HG02852 (cell line): ENCODE results near the gene KNDC1.
"Not testable (repeated sequence)": the region's sequence is repeated elsewhere in the genome, so short reads cannot be mapped to it uniquely, and the experiment has no call there.

ENCODE experiments used
- ATAC-seq: cut with Tn5 transposase; IDR thresholded peaks from one replicate; pipeline ENCODE4 v1.9.1; 2021; ENCODE audit warnings: mild to moderate bottlenecking, moderate library complexity; ENCODE audit not compliant: unreplicated experiment

The KNDC1 gene

DNA sequence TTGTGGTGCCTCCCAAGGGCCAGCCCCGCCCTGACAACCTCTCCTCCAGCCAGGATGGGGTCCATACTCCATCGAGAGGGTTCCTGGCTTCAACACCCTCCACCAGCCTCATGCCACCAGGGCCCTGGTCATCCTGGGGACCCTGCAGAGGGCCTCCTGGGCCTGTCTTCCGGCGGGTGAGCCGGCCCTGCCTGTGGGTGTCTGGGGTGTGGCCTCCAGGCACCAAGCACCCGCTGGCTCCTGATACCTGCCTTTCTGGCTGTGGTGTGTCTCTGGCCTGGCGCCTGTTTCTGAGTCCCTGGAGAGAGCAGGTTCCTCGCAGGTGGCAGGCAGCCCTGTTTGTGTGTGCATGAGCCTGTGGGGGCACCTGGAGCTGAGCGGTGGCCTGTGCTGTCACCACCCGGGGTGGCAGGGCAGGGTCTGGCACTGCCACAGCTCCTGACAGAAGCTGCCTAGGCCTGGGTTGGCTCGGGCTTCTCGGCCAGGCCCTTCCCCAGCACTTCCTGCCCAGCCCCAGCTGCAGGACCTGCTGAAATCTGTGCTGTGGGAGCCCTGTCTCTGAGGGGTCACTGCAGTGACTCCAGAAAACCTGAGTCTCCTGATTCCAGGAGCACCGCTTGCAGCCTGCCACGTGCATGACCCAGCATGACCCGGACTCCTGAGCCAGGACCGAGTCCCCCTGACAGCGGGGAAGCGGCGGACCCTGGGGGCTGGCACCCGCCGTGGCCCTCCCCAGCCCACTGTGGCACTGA is 98.2 kb downstream of the KNDC1 start:
- ATAC-seq, result no peak

DNA sequence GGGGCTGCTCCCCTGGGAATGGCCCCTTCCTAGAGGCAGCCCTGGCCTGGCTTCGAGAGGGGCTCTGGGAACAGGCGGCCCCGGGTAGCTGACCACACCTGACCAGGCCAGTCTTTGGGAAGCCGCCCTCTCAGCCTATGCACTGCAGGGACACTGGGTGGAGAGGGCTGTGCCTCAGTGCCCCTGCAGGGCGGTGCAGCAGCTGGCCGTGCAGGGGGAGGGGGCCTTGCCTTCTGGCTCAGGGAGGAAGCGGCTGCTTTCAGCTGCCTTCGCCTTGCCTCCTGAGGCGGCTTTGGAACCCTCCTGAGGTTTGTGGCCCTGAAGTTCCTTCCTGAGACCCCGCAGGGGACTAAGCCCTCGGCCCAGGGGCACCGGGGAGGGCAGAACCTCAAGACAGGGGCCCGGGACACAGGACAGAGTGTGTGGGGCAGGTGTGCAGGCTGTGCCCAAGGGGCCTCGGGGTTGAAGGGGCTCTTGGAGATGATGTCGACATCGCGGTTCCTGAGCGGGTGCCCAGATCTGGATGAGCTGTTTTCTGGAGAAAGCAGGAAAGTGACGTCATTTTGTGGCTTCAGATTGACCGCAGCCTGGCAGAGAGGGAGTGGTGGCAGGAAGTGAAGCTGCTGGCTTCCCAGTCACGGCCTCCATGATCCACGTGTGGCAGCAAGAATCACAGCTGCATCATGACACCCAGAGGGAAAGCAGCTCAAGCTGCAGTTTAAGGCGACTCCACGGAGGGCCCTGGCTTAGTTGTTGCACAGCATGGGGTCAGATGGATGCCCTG is 99.0 kb downstream of the KNDC1 start:
- ATAC-seq, result no peak

DNA sequence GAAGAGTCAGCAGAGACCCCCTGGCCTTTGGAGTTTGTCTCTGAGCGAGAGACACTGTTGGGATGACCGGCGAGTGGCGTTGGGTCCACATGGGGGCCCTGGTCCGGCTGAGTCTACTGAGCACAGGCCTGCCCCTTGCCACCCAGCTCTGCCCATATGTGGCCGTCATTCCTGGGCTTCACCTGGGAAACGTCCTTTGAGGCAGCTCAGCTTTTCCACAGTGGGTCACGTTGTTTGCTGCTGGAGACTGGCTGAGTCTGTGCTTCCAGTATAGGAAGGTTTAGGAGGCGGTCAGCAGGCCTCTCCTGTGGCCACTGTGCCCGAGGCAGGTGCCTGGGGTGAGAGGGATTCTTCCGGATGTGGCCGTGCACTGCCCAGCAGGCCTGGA is 99.6 kb downstream of the KNDC1 start:
- no peak for ATAC-seq

DNA sequence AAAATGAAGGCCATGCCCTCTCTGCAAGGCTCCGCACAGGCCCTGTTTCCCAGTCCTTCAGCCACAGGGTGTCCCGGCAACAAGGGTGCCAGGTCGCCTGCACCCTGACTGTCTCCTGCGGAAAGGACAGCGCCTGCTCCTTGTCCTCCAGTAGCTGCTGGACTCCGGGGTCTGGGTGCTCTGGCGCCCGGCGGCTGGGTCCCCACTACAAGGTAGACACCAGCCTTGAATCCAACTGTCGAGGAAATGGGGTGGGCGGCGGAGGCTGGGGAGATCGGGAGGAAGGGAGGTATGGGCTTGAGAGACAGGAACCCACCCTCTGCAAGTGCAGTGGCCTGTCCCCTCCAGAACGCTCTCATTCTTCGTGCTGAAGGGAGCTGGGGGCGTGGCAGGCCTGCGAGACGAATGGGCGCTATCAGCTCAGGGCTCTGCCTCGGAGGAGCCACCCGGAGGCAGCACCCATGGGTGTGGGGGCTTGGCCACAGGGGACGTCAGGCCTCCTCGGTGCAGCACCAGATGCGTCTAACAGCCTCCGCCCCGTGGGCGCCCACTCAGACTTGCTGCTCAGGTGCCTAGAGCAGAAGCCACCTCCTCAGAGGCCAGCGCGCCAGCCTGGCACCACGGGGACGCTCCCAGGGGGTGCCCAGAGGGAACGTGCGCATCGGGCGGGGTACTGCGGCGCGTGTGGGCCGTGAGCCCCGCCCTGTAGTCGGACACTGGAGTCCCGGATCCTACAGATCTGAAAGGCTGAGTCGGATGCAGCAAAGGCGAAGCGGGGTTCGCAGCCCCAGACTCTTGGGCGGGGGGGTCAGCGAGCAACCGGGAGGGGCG is 101.1 kb downstream of the KNDC1 start:
- ATAC-seq, result peak; percentile 37

DNA sequence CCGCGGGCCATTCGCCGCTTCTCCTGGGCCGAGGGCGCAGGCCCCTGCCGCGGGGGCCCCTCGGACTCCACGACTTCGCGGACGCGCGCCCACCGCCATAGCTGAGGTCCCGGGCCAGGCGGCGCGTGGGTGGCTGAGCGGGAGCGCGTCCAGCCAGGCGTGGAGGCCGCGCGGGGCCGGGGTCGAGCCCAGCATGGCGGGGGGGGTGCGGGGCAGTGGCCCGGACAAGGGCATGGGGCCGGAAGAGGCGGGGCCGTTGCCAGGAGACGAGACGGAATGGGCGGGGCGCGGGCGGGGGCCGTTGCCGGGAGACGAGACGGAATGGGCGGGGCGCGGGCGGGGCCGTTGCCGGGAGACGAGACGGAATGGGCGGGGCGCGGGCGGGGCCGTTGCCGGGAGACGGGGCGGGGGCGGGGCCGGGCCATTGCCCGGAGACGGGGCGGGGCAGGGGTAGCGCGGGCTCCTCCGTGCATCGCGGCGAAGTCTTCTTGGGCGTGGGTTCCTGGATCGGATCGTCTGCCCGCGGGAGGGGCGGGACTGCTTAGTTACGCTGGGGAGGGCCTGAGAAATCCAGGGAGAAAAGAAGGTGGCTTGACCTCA is 101.8 kb downstream of the KNDC1 start:
- peak; percentile 60 for ATAC-seq

DNA sequence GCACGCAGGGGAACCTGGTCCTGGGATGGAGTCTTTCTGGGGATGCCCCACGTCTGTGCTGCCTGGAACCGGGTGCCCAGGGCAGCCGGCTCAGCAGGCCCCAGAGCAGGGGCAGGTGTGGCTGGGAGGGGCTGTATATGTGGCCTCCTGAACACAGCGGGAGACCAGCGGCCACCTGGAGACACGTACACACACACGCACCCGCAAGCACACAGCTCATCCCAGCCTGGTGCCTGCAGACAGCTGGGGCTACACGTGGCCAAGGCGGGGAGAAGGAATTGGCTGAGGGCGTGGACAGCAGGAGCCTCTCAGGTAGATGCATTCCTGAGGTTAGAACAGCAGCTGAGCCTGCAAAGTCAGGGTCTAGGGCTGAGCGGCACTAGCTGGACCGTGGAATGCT is 102.7 kb downstream of the KNDC1 start:
- ATAC-seq, result no peak

DNA sequence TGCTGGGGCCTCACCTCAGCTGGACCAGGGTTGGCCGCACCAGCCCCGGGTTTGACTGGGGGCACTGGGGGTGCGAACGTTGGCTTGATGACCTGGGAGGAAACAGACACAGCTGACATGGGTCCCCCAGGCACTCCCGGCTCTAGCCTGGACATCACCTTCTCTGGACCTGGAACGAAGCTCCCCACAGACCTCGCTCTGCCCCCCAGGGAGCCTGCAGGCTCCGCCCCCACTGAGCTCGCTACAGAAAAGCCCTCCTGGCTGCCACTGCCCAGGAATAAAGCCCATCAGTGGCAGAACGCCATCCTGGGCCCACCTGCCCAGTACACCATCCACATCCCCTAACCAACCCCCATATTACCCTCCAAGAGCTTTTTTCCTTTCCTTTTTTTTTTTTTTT is 103.7 kb downstream of the KNDC1 start:
- ATAC-seq, result no peak

DNA sequence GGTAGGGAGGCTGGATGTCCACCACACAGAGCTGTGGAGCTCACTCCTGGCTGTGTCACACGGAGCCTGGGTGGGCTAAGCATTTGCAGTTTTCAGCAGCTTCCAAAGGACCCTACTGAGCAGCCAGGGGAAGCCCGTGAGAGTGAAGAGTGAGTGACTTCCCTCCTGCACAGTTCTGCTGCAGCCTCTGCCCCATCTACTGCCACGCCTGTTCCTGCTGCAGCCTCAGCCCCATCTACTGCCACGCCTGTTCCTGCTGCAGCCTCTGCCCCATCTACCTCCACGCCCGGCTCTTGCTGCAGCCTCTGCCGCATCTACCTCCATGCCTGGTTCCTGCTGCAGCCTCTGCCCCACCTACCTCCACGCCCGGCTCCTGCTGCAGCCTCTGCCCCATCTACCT is 104.4 kb downstream of the KNDC1 start:
- ATAC-seq, result no peak

DNA sequence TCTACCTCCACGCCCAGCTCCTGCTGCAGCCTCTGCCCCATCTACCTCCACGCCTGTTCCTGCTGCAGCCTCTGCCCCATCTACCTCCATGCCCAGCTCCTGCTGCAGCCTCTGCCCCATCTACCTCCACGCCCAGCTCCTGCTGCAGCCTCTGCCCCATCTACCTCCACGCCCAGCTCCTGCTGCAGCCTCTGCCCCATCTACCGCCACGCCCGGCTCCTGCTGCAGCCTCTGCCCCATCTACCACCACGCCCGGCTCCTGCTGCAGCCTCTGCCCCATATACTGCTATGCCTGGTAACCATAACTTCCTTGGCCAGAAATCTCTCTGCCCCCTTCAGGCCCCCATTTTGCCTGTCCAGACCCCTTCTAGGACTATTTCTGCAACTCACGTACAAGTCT is 105.0 kb downstream of the KNDC1 start:
- not testable (repeated sequence) for ATAC-seq

DNA sequence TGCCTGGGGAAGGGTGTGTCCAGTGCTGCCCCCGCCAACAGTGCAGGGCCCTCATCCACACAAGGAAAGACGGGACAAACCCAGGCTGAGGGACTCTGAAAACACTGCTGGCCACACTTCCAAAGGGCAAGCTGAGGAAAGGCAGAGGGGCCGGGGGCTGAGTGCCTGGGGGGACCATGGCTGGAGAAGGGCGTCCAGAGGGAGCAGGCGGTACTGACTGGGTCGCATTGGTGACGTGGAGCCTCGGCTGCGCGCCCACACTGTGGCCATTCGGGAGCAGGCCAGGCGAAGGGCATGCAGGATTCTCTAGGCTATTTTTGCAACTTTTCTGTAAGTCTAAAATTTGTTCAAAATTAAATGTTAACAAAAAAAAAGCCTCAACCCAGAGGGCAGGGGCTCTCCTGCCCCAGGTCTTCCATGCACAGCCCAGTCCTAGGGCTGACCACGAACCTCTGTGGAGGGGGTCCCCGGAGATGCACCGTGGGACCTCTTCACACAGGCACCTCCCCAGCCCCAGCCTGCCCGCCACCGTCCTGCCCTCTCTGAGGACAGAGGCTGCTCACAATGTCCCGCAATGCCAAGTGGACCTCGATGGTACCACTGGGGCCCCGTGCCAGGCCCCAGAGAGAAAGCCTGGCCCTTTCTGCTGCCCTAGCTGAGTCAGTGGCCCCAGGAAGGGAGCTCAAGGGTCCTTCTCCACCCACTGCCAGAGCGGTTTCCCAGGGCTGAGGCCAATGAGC is 106.2 kb downstream of the KNDC1 start:
- ATAC-seq, result no peak

DNA sequence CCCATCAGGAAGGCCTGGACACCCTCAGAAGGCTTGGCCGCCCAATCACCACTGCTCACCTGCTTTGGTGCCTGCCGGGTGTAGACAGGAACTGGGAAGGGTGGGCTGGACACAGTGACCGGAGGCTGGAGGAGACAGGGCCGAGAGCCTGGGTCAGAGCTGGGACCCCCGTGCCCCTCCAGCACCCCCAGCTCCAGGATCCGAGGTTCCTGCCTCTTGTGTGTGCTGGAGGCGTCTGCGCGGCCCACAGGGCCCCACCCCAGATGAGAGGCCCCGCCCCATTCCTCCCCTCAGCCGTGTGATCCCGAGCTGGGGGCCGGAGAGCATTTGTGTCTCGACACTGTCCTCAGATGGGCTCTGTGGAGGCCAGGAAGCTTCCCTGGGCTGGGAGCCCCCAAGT is 107.3 kb downstream of the KNDC1 start:
- no peak for ATAC-seq

DNA sequence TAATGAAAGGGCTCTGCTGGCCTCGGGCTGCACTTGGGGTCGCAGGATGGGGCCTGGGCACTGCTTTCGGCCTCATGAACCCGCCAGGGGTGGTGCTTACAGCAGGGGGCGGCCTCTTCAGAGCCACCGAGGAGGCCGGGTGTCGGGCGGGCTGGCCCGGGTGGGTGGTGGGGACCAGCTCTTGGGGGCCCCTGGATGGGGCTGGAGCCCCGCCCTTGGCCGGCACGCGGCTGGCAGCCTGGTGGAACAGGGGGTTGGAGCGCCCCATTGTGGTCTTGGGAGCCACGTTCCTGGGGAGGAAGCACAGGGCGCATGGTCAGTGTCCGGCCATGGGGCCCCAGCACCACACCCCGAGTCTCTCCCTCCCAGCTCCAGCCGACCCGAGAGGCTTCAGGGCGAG is 107.8 kb downstream of the KNDC1 start:
- ATAC-seq, result no peak

DNA sequence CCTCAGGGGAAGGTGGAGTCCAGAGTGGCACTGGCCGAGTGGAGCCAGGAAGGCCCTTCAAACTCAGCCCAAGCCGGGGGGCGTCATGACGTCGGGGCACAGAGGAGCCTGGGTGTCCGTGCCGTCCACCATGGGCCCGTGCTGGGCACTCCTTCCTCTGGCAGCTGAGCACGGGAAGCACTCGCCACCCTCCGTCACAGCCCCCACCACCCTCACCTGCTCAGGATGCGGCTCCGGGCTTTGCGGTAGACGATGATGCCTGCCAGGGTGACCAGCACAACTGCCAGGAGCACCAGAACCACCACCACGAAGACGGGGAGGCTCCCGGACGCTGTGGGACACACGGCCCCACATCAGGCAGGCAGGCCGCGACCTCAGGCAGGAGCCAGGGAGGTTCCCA is 108.5 kb downstream of the KNDC1 start:
- no peak for ATAC-seq

DNA sequence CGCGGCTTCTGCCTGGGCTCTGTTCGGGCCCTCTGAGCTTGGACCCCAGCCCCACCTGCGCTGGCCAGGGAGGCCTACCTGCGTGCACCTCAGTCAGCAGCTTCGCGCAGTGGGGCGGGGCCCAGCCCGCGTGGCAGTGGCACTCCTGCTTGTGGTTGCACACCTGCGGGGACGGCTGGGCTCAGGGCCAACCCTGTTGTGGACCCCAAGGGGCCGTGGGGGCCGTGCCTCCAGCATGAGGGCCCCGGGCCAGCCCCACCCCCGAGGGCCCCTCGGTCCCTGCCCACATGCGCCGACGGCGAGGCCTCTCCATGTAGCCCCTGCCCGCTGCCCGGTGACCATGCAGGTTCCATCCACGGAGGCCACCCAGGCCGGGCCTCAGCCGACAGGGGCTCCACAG is 109.3 kb downstream of the KNDC1 start:
- no peak for ATAC-seq

DNA sequence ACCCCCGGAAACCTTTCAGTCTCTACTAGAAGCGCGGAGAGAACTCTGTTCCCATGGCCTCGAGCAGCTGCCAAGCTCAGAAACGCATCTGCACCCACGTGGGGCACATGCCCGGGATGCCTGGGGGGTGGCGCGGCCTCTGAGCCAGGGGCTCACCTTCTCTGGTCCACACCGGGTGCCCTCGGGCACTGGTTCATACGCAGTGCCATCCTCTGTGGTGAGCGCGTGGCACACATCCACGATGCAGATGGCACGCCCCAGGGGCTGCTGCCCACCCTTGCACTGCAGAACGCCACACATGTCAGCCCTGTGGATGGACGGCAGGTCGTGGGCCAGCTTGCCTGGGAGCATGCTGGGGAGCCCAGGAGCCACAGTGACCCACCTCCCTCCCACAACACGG is 110.2 kb downstream of the KNDC1 start:
- ATAC-seq, result no peak

DNA sequence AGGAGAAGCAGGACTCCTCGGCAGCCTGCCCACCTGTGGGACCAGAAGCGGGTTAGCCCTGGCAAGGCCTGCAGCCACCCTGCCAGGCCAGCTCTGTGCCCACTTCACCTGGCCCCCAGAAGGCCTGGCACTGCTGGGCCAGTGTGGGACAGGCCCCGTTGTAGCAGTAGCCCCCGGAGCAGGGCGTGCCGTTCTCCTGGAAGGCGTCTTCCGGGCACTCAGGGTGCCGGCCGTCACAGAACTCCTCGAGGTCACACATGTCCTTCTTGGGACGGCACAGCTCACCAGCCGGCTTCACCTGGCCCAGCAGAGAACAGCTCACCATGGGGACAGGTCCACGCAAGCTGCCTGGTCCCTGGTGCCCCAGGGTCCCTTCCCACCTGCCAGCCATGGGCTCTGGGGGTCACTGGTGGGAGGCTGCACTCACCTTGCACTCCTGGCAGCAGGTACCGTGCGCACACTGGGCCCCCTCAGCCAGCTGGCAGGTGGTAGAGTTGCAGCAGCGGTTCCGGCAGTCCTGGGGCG is 110.8 kb downstream of the KNDC1 start:
- ATAC-seq, result no peak

DNA sequence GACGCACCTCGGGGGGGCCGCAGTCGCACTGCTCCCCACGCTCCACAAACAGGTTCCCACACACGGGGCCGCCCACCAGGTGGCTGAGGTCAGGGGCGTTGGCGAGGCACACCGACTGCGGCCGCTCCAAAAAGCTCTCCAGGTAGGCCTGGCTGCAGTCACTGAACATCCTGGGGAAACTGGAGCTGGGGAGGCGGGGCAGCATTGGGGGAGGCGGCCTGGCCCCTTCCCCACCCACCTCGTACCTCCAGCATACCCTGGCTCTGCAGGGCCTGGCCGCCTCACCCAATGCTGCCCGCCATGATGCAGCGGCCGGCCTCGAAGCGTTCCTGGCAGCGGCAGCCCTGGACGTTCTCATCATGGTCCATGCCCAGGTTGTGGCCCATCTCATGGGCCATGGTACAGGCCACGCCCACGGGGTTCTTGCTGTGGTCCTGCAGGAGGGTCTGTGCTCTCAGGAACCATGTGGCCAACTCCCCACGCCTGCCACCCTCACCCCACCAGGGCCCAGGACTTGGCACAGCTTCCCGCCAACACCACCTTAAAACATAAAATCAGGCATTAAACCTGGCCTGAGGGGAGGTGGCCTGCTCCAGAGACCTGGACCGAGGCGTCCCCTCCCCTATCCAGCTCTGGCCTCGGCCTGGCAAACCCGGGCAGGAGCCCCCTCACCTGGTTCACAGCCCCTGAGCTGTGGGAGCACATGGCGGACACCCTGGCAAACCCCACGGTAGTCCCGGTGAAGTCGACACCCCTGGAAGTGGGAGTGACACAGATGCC is 111.7 kb downstream of the KNDC1 start:
- ATAC-seq, result no peak

DNA sequence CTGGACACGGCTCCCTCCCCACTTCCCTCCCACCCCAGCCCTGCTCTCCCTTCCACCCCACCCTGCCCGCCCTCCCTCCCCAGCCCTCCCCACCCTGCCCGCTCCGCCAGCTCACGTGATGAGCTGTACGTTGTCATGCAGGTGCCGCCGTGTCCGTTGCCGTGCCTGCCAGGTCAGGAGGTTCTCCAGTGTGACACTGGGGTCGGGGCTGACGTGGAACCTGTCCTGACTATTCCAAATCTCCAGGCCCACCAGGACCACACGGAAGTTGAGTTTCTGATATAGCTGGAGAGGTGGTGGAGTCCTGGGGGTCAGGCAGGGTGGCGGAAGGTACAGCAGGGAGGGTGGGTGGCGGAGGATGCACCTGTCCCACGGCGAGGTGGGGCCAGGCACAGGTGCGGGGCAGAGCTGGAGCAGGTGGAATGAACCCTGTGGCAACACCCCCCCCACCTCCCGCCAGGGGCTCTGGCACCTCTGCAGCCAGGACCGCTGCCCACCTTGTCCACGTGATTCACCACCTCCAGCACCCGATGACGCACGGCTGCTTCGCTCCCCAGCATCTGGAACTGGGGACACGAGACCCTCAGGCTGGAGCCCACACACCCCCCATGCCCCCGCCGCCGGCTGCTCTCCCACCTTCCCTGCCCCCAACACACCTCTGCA is 112.4 kb downstream of the KNDC1 start:
- no peak for ATAC-seq

DNA sequence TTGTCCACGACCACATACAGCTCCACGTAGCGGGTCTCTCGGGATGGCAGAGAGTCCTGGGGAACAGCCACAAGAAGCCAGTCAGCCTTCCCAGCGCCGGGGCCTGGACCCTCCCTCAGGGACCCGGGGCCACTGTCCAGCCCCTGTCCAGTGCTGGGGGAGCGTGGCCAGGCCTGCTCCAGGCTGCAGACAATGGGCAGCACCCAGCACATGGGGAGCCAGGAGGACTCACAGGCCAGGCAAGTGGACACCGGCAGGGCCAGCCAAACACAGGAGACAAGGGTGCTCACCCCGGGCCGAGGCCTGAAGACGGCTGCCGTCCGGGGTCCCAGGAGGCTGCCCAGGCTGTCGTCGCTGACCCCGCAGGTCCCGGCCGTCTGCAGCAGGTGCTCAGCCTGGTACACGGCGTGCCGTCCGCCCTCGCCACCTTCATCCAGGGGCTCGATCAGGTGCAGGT is 113.0 kb downstream of the KNDC1 start:
- ATAC-seq, result no peak
